ENCODE data around the gene C20orf204. TPM values are rescaled to one million over a fixed set of nuclear protein-coding genes. Genes with fewer than 3 reads are reported as not detected.

C20orf204 gene
- total and polyA plus RNA-seq, 7 donors = under 0.01 to 1.7 (median 0.41) TPM; not detected in 2

DNA sequence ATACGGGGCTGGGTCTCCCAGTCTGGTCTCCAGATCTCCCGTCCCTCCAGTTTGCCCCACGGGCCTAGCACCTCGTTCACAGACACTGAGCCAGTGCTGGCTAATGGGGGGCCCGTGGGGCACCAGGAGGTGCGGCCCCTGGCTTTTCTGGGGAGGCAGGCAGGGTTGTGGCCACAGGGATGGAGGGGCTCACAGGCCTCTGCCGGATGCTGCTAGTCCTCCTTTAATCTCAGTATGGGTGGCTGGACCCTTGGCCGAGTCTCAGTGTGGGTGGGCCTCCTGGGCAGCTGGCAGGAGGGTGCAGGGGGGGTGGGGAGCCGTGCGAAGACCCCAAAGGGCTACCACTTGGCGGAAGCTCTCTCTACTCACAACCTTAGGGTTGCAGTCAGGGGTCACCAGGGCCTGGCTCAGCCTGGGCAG is 15.1 kb downstream of the C20orf204 start:
- DNase-seq = no peak
- intact Hi-C loops (cut with DNase I) = no loop called here
- no peaks in the 10 kb centered on the region for H3K36me3 ChIP-seq
- peaks cover 41 to 96% (median 83%) of the 10 kb centered on the region in 3 donors for H3K27me3 ChIP-seq
- WGBS, 2 donors = 73 to 82% methylated on average over 11 of the region's 11 CpGs
- H3K4me3 ChIP-seq = no peak overlapping the region
- peak overlapping the region; percentile 44 to 68 (median 53) for H3K27ac ChIP-seq
- H3K4me1 ChIP-seq = peaks cover 0 to 21% (median 16%) of the 10 kb centered on the region in 4 donors
- no peaks in the 10 kb centered on the region for H3K9me3 ChIP-seq
- TF ChIP-seq POLR2AphosphoS5 (IDR thresholded peaks at IDR 0.05) = no peak
- TF ChIP-seq EP300 (IDR thresholded peaks at IDR 0.05) = no peak
- TF ChIP-seq POLR2A (IDR thresholded peaks at IDR 0.05) = no peak
- TF ChIP-seq, protein P1, sequence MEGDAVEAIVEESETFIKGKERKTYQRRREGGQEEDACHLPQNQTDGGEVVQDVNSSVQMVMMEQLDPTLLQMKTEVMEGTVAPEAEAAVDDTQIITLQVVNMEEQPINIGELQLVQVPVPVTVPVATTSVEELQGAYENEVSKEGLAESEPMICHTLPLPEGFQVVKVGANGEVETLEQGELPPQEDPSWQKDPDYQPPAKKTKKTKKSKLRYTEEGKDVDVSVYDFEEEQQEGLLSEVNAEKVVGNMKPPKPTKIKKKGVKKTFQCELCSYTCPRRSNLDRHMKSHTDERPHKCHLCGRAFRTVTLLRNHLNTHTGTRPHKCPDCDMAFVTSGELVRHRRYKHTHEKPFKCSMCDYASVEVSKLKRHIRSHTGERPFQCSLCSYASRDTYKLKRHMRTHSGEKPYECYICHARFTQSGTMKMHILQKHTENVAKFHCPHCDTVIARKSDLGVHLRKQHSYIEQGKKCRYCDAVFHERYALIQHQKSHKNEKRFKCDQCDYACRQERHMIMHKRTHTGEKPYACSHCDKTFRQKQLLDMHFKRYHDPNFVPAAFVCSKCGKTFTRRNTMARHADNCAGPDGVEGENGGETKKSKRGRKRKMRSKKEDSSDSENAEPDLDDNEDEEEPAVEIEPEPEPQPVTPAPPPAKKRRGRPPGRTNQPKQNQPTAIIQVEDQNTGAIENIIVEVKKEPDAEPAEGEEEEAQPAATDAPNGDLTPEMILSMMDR (IDR thresholded peaks at IDR 0.05) = no peak

DNA sequence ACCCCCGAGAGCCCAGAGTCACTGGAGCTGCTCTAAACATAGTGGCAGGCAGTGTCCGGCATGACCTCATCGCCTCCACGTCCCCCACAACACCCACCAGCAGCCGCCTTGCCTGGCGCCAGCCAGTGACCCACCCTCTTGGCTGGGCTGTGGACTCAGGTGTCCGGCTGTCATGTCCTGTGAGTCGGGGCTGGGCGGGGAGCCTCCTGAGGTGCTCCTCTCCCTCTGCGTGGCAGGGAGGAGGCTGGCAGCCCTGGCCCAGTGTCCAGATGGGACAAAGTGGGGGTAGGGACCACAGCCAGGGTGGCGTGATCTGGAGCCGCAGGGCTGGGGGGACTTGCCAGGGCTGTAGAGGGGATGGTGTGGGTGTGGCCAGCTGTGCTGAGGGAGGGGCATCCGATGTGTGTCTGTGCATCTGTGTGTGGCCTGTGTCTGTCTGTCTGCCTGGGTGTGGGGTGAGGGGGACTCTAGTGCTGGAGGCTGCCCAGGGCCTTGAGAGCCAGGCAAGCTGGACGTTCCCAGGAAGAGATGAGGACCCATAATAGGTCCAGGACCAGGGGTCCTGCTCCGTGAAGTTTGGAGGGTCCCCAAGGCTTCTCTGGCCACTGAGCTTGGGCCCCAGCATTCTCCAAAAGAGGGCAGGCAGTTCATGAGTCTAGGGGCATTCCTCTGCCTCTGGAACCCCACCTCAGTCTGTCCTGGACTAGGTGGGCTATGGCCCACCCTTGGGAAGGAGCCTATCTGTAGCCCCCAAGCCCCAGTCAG is 15.8 kb downstream of the C20orf204 start:
- H3K4me1 ChIP-seq = peaks cover 0 to 21% (median 16%) of the 10 kb centered on the region in 4 donors
- no peak for DNase-seq
- no peak overlapping the region for H3K4me3 ChIP-seq
- TF ChIP-seq, protein P1 (IDR thresholded peaks at IDR 0.05) = no peak
- peak in 2 of 4 donors; percentile 18 to 55 for TF ChIP-seq POLR2AphosphoS5 (IDR thresholded peaks at IDR 0.05)
- H3K27ac ChIP-seq = peak overlapping the region; percentile 47 to 70 (median 60)
- peaks cover 41 to 94% (median 84%) of the 10 kb centered on the region in 3 donors for H3K27me3 ChIP-seq
- H3K9me3 ChIP-seq = no peaks in the 10 kb centered on the region
- WGBS, 2 donors = 58 to 83% methylated on average over 15 of the region's 15 CpGs
- intact Hi-C loops (cut with DNase I) = no loop called here
- H3K36me3 ChIP-seq = no peaks in the 10 kb centered on the region

DNA sequence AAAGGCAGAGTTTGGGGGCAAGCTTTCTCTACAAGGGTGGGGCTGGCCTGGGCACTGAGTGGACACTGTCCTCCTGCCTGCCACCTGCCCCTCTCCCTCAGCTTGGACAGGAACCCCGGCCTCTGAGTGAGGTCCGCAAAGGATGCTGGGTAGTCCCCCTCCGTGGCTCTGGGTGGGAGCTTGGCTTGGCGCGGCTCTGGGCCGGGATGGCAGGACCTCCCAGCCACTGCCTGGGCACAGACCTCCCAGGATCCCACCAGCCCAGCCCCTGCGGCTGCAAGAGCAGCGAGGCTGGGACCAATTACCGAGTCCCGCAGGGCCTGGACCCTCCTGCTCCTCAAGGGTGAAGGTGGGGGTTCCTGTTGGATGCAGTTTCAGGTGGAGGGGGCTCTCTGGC is 16.3 kb downstream of the C20orf204 start:
- no peaks in the 10 kb centered on the region for H3K9me3 ChIP-seq
- 83 to 86% methylated on average over 10 of the region's 10 CpGs for WGBS, 2 donors
- H3K27me3 ChIP-seq = peaks cover 36 to 88% (median 78%) of the 10 kb centered on the region in 3 donors
- peaks cover 0 to 21% (median 16%) of the 10 kb centered on the region in 4 donors for H3K4me1 ChIP-seq
- no peak for TF ChIP-seq POLR2AphosphoS5 (IDR thresholded peaks at IDR 0.05)
- TF ChIP-seq, protein P1 (IDR thresholded peaks at IDR 0.05) = no peak
- TF ChIP-seq EP300 (IDR thresholded peaks at IDR 0.05) = no peak
- no peak for TF ChIP-seq POLR2A (IDR thresholded peaks at IDR 0.05)
- no peaks in the 10 kb centered on the region for H3K36me3 ChIP-seq
- peak overlapping the region; percentile 36 to 70 (median 48) for H3K27ac ChIP-seq
- intact Hi-C loops (cut with DNase I) = no loop called here
- H3K4me3 ChIP-seq = no peak overlapping the region
- no peak for DNase-seq

DNA sequence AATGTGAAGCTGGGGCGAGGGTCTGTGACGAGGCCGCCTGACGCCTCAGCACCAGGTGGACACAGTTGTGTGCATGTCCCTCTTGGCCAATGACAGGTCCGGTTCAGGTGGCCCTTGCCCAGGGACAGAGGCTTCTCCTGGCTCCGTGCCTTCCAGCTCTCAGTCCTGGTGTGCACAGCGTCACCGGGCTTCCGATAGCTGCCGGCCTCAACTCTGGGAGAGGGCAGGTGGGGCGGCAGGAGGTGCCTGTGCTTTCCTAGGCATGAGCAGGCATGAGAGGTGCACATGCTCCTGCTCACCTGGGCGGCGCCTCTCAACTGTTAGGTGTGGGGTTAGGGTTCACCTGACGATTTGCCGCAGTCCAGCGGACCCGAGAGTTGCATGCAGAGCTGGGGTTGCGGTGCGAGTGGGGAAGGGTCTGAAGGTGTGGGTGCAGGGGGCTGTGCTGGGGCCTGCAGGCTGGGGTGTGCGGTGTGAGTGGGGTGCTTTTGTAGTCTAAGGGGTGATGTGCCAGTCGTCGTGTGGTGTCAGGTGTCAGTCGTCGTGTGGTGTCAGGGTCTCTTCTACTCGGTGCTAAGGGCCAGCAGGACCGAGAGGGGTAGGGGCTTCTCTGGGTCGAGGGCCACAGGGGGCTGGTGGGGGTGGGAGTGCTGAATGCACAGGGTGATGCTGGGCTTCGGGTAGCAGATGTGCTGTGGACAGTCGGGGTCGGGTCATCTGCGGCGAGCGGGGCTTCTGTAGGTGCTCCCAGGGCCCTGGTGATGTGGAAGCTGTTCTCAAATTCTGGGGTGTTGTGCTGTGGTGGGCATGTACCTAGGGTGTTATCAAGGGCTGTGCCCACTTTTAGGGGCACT is 17.2 kb downstream of the C20orf204 start:
- intact Hi-C loops (cut with DNase I) = no loop called here
- Histone ChIP-seq H3K27ac (peak overlapping the region in 3 of 4 donors; percentile 22 to 70 (median 36)), H3K4me3 (no peak overlapping the region), H3K9me3 (no peaks in the 10 kb centered on the region), H3K36me3 (no peaks in the 10 kb centered on the region), H3K4me1 (peaks cover 0 to 18% (median 17%) of the 10 kb centered on the region in 4 donors), H3K27me3 (peaks cover 27 to 79% (median 71%) of the 10 kb centered on the region in 3 donors)
- DNase-seq = no peak
- TF ChIP-seq EP300 (IDR thresholded peaks at IDR 0.05) (no peak), POLR2A (IDR thresholded peaks at IDR 0.05) (no peak), POLR2AphosphoS5 (IDR thresholded peaks at IDR 0.05) (no peak)
- TF ChIP-seq, protein P1 (IDR thresholded peaks at IDR 0.05) = no peak
- 77 to 85% methylated on average over 33 of the region's 33 CpGs for WGBS, 2 donors

Measured in sigmoid colon (tissue), 7 donors.